Fibroblast of the aortic adventitia (primary cell): ENCODE measurements around the gene ELF4. TPM values are rescaled to one million over a fixed set of nuclear protein-coding genes. Genes with fewer than 3 reads are reported as not detected.

Experiments used
- DNase-seq: peaks from one replicate; pipeline ENCODE4 v3.0.0-alpha.2; 2010; ENCODE audit warnings: low read depth
- H3K4me3 ChIP-seq: 2 replicates; pipeline ENCODE4 v1.5.1; 2011; ENCODE audit warnings: low read depth, mild to moderate bottlenecking, control low read depth, low read length, moderate library complexity
- total RNA-seq: library from RNA; depleted of rRNA; stranded (reverse); fragments of >200 nt; gene quantifications from 2 replicates; pipeline ENCODE4 v1.2.3, GENCODE V29; 2012; ENCODE audit warnings: low replicate concordance
- TF ChIP-seq, protein P1 (sequence below): IDR thresholded peaks from 2 replicates; pipeline ENCODE4 v1.5.1; 2011; ENCODE audit warnings: mild to moderate bottlenecking, low read length, control low read depth, inconsistent platforms; ENCODE audit not compliant: insufficient read depth

Gene ELF4
- total RNA-seq, 1 donor, result 16.6 TPM

DNA sequence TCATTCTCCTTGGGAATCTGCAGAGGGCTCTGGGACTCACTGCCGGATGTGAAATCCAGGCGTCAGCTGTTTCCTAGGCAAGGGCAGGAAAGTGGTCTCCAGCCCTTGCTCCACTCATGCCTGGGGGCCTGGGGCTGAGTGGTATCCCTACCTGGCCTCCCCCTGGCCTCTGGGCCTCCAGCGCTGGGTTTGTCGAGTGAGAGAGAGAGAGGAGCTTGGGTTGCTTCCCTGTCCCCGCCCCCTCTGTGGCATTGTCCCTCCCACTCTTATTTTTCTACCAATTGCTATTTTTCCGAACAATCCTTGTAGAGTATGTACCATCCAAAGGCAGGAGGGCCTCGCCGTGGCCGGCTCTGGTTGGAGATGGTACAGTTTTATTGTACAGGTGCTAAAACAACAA, 53.1 kb downstream of the ELF4 start:
- DNase-seq, result no peak
- no peak overlapping the region for H3K4me3 ChIP-seq
- TF ChIP-seq, protein P1, sequence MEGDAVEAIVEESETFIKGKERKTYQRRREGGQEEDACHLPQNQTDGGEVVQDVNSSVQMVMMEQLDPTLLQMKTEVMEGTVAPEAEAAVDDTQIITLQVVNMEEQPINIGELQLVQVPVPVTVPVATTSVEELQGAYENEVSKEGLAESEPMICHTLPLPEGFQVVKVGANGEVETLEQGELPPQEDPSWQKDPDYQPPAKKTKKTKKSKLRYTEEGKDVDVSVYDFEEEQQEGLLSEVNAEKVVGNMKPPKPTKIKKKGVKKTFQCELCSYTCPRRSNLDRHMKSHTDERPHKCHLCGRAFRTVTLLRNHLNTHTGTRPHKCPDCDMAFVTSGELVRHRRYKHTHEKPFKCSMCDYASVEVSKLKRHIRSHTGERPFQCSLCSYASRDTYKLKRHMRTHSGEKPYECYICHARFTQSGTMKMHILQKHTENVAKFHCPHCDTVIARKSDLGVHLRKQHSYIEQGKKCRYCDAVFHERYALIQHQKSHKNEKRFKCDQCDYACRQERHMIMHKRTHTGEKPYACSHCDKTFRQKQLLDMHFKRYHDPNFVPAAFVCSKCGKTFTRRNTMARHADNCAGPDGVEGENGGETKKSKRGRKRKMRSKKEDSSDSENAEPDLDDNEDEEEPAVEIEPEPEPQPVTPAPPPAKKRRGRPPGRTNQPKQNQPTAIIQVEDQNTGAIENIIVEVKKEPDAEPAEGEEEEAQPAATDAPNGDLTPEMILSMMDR, result no peak

GRCh38 chrX:130055899-130056298, 54.4 kb downstream of the ELF4 start:
- no peak overlapping the region for H3K4me3 ChIP-seq
- TF ChIP-seq, protein P1, result no peak
- DNase-seq, result no peak

DNA sequence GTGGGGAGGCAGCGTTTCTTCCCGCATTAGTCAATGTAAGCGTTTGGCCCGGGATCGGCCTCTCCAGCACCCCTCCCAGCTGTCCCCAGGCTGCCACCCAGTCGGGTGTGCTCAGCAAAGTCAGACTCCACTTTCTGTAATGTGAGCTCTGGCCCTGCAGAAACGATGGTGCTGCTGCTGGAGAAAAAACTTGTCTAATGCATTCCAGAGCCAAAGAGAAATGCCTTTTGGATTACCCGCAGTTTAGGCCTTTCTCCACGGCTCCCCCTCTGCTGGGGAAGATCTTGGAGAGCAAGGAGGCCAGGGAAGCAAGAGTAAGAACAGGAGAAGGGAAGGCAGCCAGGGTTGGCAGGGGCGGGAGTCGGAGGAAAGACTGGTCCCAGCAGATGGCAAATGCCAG, 55.2 kb downstream of the ELF4 start:
- H3K4me3 ChIP-seq, result no peak overlapping the region
- TF ChIP-seq, protein P1, result peak; percentile 25
- peak; percentile 73 for DNase-seq

DNA sequence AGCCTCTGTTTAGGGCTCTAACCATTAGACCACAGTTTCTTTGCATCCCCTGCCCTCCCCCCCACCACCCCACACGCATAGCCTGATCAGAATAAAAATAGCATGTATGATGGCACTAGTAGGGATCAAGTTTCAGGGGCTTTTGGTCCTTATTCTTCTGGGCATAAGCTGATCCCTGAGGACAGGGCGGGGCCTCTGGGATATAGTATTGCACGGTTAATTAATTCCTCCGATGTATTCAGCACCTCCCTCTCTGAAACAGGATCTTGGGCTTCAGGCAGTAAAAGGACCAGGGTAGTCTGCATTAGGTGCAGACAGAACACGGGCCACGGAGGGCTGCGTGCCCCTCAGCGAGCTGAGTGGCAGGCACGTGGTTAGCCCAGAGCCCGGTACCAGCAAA, 57.1 kb downstream of the ELF4 start:
- TF ChIP-seq, protein P1, result no peak
- H3K4me3 ChIP-seq, result no peak overlapping the region
- DNase-seq, result no peak

GRCh38 chrX:130051176-130051845, 59.0 kb downstream of the ELF4 start:
- TF ChIP-seq, protein P1, result no peak
- no peak overlapping the region for H3K4me3 ChIP-seq
- no peak for DNase-seq

GRCh38 chrX:130049821-130050220, 60.5 kb downstream of the ELF4 start:
- TF ChIP-seq, protein P1, result no peak
- DNase-seq, result peak; percentile 17
- H3K4me3 ChIP-seq, result no peak overlapping the region
